A549 (cell line): ENCODE data around the gene LRRC36.

Experiments used
- CEBPB ChIP-seq, 2 experiments: fragments of >200 bp in 1 of 2; sonication (Bioruptor Twin) in 1 of 2; formaldehyde crosslinking in 1 of 2; IDR thresholded peaks; 2 replicates each; pipeline ENCODE4 v1.6.1; 2012 to 2016
- CTCF ChIP-seq: fragments of >200 bp; sonication (Bioruptor Twin); formaldehyde crosslinking; IDR thresholded peaks from 3 replicates; pipeline ENCODE4 v1.5.1; 2016
- ESRRA ChIP-seq: fragments of 150-350 bp; IDR thresholded peaks from 2 replicates; pipeline ENCODE4 v1.6.1; 2014; ENCODE audit warnings: mild to moderate bottlenecking, low read length, borderline replicate concordance
- POLR2A ChIP-seq: IDR thresholded peaks from 2 replicates; pipeline ENCODE4 v1.6.1; 2012; ENCODE audit warnings: mild to moderate bottlenecking, low read length
- USF2 ChIP-seq: fragments of 450-650 bp; IDR thresholded peaks from 2 replicates; pipeline ENCODE4 v1.6.1; 2014; ENCODE audit warnings: antibody characterized with exemption
- TF ChIP-seq, protein P1 (sequence below): IDR thresholded peaks from 2 replicates; pipeline ENCODE4 v1.6.1; 2012

DNA sequence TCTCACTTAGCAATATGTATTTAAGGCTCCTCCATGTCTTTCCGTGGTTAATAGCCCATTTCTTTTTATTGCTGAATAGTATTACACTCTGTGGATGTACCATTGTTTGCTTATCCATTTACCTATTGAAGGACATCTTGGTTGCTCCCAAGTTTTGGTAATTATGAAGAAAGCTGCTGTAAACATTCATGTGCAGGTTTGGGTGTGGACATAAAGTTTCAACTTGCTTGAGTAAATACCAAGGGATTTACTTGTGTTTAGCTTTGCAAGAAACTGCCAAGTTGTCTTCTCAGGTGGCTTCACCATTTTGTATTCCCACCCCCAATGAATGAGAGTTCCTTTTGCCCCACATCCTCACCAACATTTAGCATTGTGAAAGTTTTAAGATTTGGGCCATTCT lies 9.5 kb downstream of the LRRC36 start:
- TF ChIP-seq, protein P1, sequence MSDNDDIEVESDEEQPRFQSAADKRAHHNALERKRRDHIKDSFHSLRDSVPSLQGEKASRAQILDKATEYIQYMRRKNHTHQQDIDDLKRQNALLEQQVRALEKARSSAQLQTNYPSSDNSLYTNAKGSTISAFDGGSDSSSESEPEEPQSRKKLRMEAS, result no peak
- TF ChIP-seq CTCF (no peak), USF2 (no peak), CEBPB (IDR thresholded peaks at IDR 0.05) (no peak), POLR2A (no peak), ESRRA (no peak)
